Endothelial cell of umbilical vein (primary cell): ENCODE measurements around the gene GET4. TPM values are rescaled to one million over a fixed set of nuclear protein-coding genes. Genes with fewer than 3 reads are reported as not detected.

Experiments
- BruUV-seq: library from RNA; stranded (reverse); fragments of 400-500 nt; replicated peaks from 2 replicates; lab custom pipeline; 2021; lab: Mats Ljungman, UMichigan
- CTCF ChIA-PET: fragments of 300-600, 350-600 bp; sonication (Branson Sonifier 250); formaldehyde crosslinking; loops from one replicate; lab custom pipeline; 2021; ENCODE audit warnings: antibody characterized with exemption, inconsistent platforms; lab: Charles Lee
- POLR2A ChIA-PET: fragments of 300-600, 350-600 bp; sonication (Branson Sonifier 250); formaldehyde crosslinking; loops from one replicate; lab custom pipeline; 2021; ENCODE audit warnings: antibody characterized with exemption, inconsistent platforms; lab: Charles Lee
- DNase-seq: peaks from one replicate; pipeline ENCODE4 v3.0.0-alpha.2; 2011; ENCODE audit warnings: low read depth, low spot score
- FAIRE-seq: peaks from 2 replicates; lab custom pipeline; 2011; peaks lifted over from hg19 to GRCh38; lab: Jason Lieb, UNC
- H2AFZ ChIP-seq: 2 replicates; pipeline ENCODE4 v1.6.0; 2012; ENCODE audit warnings: low read depth, low read length, control low read depth, inconsistent platforms
- H3K27ac ChIP-seq: 2 replicates; pipeline ENCODE4 v1.5.1; 2011; ENCODE audit warnings: low read depth, mild to moderate bottlenecking, control low read depth, low read length, moderate library complexity; ENCODE audit not compliant: insufficient read depth
- H3K27me3 ChIP-seq, 2 experiments: 2 replicates each; pipeline versions ENCODE4 v1.6.0 to v1.6.1; 2011; ENCODE audit warnings: low read length in 2 of 2, mixed read lengths in 1 of 2; ENCODE audit not compliant: control insufficient read depth in 2 of 2, insufficient read depth in 2 of 2
- H3K36me3 ChIP-seq, 2 experiments: 2 replicates in 1 of 2; 3 replicates in 1 of 2; pipeline ENCODE4 v1.5.1; 2011; ENCODE audit warnings: low read length in 2 of 2, mild to moderate bottlenecking in 1 of 2, moderate library complexity in 1 of 2; ENCODE audit not compliant: control insufficient read depth in 2 of 2, insufficient read depth in 2 of 2; ENCODE audit errors: extremely low read depth in 1 of 2
- H3K4me1 ChIP-seq: 3 replicates; pipeline ENCODE4 v1.5.1; 2011; ENCODE audit warnings: mild to moderate bottlenecking, low read length; ENCODE audit not compliant: control insufficient read depth, insufficient read depth; ENCODE audit errors: extremely low read depth
- H3K4me2 ChIP-seq: 2 replicates; pipeline ENCODE4 v1.6.1; 2011; ENCODE audit warnings: low read length, control low read depth, mixed read lengths; ENCODE audit not compliant: insufficient read depth
- H3K4me3 ChIP-seq, 3 experiments: fragments of 200-600 bp in 1 of 3; sonication (generic), shearing (Covaris generic) in 1 of 3; replicated peaks in 1 of 3; 2 replicates each; pipeline ENCODE4 v1.5.1; 2011 to 2016; ENCODE audit warnings: control low read depth in 3 of 3, low read length in 3 of 3, mild to moderate bottlenecking in 2 of 3, inconsistent platforms in 1 of 3, low read depth in 1 of 3, moderate library complexity in 1 of 3; ENCODE audit not compliant: insufficient read depth in 1 of 3
- H3K79me2 ChIP-seq: 2 replicates; pipeline ENCODE4 v1.6.0; 2012; ENCODE audit warnings: low read length, inconsistent platforms; ENCODE audit not compliant: control insufficient read depth, insufficient read depth
- H3K9ac ChIP-seq: replicated peaks from 2 replicates; pipeline ENCODE3; 2011; ENCODE audit warnings: low read length, control low read depth; ENCODE audit not compliant: insufficient read depth; ENCODE audit errors: extremely low read depth
- H3K9me1 ChIP-seq: replicated peaks from 3 replicates; pipeline ENCODE4 v1.6.0; 2011; ENCODE audit warnings: mild to moderate bottlenecking, low read length; ENCODE audit not compliant: control insufficient read depth, insufficient read depth; ENCODE audit errors: extremely low read depth
- H3K9me3 ChIP-seq: replicated peaks from 2 replicates; pipeline ENCODE4 v1.5.1; 2012; ENCODE audit warnings: low read length, inconsistent platforms; ENCODE audit not compliant: control insufficient read depth, insufficient read depth
- H4K20me1 ChIP-seq: replicated peaks from 2 replicates; pipeline ENCODE3; 2011; ENCODE audit warnings: mild to moderate bottlenecking, low read length; ENCODE audit not compliant: control insufficient read depth, insufficient read depth; ENCODE audit errors: extremely low read depth
- CTCF ChIP-seq, 2 donors: IDR thresholded peaks; 1 replicate in 1 of 2; 2 replicates in 1 of 2; pipeline ENCODE4 v1.5.1; 2011; ENCODE audit warnings: low read length in 2 of 2, mild to moderate bottlenecking in 2 of 2, moderate library complexity in 2 of 2, control low read depth in 1 of 2, inconsistent platforms in 1 of 2, low read depth in 1 of 2; ENCODE audit not compliant: insufficient read depth in 1 of 2; ENCODE audit errors: extremely low read depth in 1 of 2
- EZH2 ChIP-seq: IDR thresholded peaks from 2 replicates; pipeline ENCODE4 v1.6.1; 2012; ENCODE audit warnings: borderline replicate concordance, low read depth, mild to moderate bottlenecking, moderate library complexity, low read length, inconsistent platforms; ENCODE audit not compliant: severe bottlenecking
- FOS ChIP-seq: IDR thresholded peaks from 2 replicates; pipeline ENCODE4 v1.6.1; 2011; ENCODE audit warnings: mild to moderate bottlenecking, low read length, moderate library complexity, borderline replicate concordance; ENCODE audit not compliant: insufficient read depth
- JUN ChIP-seq: IDR thresholded peaks from 2 replicates; pipeline ENCODE4 v1.6.1; 2011; ENCODE audit warnings: borderline replicate concordance, low read depth; ENCODE audit not compliant: insufficient read length, insufficient read depth
- MYC ChIP-seq: IDR thresholded peaks from one replicate; pipeline ENCODE4 v1.6.1; 2011; ENCODE audit warnings: mild to moderate bottlenecking, low read depth, low read length
- POLR2AphosphoS5 ChIP-seq: IDR thresholded peaks from 2 replicates; pipeline ENCODE4 v1.6.1; 2012; ENCODE audit warnings: low read depth, mild to moderate bottlenecking, control low read depth, low read length, moderate library complexity; ENCODE audit not compliant: insufficient read depth
- dilution Hi-C: fragments of 300-500 bp; cut with MboI; formaldehyde crosslinking; loops from one replicate; pipeline ENCODE4 v1.15.0; 2019; ENCODE audit warnings: low sequenced_read_pairs; ENCODE audit not compliant: extremely low pct_ligation_motif_present
- intact Hi-C: fragments of 100-400 bp; cut with micrococcal nuclease; formaldehyde crosslinking; loops from one replicate; pipeline ENCODE4 v1.10.0; 2022
- polyA plus RNA-seq, 4 experiments: library from polyadenylated mRNA; depleted of rRNA in 3 of 4; stranded (reverse) in 3 of 4; unstranded in 1 of 4; fragments of >200 nt; gene quantifications; 2 replicates each; pipeline versions ENCODE4 v1.2.1 to v1.2.3, GENCODE V29; 2011 to 2012; ENCODE audit warnings: missing spikeins in 1 of 4
- total RNA-seq: library from RNA; stranded (reverse); gene quantifications from 2 replicates; pipeline ENCODE4 v1.2.3, GENCODE V29; 2021

The GET4 gene
- total and polyA plus RNA-seq, 2 donors (not counting 3 experiments of a cell fraction or from before 2014, with no cell fraction given) = 48.4 to 58.1 TPM

DNA sequence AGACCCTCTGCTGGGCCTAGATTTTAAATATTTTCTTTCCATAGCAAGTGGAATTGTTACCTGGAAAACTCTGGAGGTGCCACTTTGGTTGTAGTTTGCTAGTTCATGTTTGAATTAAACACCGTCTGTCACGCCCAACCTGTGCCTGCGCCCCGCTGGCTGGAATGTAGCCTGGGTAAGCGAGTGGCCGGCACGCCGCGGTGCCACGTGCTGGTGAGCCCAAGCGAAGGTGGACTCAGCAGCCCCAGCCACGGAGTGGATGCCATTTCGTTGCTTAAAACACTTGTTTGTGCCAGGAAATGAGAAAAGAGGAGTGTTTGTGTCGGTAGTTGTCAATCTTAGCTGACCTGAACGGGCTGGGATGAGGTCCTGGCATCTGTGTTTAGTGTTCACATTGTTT is 2.7 kb downstream of the GET4 start:
- Histone ChIP-seq H3K27ac (no peak overlapping the region), H3K4me1 (peaks cover 6% of the 10 kb centered on the region), H3K27me3 (no peaks in the 10 kb centered on the region), H3K4me2 (no peak overlapping the region), H3K9ac (no peak overlapping the region), H3K9me3 (no peaks in the 10 kb centered on the region), H3K36me3 (peaks cover 0 to 5% of the 10 kb centered on the region in 2 experiments), H2AFZ (no peak overlapping the region), H3K79me2 (peaks cover 69% of the 10 kb centered on the region), H4K20me1 (no peaks in the 10 kb centered on the region), H3K9me1 (no peaks in the 10 kb centered on the region), H3K4me3 (no peak overlapping the region)
- CTCF ChIA-PET = interaction anchor here (0.9 kb wide), 1 partner anchor 12 kb away, joined by 3 read pairs; no protein-coding TSS in a partner anchor
- BruUV-seq = no TSS peak
- DNase-seq = no peak
- POLR2A ChIA-PET = no interaction called here
- intact Hi-C loops (loop anchor here (5.0 kb wide), 1 partner anchor 277 kb away; no protein-coding TSS in a partner anchor), dilution Hi-C loops (no loop called here)
- FAIRE-seq = no peak
- no peak for TF ChIP-seq CTCF (IDR thresholded peaks at IDR 0.05; ENCODE audit: extremely low read depth in 1 of 2, insufficient read depth in 1 of 2, low read depth in 1 of 2, low read length in 2 of 2)
- TF ChIP-seq FOS = no peak
- no peak for TF ChIP-seq MYC
- TF ChIP-seq JUN = no peak
- TF ChIP-seq POLR2AphosphoS5 = no peak
- no peak for TF ChIP-seq EZH2
